GM11168 (cell line): Measurements from ENCODE around the gene ZNF267.
"Not testable (repeated sequence)": the region's sequence is repeated elsewhere in the genome, so short reads cannot be mapped to it uniquely, and the experiment has no call there.

Experiments
- in situ Hi-C: fragments of 300-500 bp; cut with MboI; formaldehyde crosslinking; loops from one replicate; pipeline ENCODE4 v1.12.0; 2022; ENCODE audit warnings: low sequenced_read_pairs; ENCODE audit not compliant: unreplicated experiment

The ZNF267 gene

DNA sequence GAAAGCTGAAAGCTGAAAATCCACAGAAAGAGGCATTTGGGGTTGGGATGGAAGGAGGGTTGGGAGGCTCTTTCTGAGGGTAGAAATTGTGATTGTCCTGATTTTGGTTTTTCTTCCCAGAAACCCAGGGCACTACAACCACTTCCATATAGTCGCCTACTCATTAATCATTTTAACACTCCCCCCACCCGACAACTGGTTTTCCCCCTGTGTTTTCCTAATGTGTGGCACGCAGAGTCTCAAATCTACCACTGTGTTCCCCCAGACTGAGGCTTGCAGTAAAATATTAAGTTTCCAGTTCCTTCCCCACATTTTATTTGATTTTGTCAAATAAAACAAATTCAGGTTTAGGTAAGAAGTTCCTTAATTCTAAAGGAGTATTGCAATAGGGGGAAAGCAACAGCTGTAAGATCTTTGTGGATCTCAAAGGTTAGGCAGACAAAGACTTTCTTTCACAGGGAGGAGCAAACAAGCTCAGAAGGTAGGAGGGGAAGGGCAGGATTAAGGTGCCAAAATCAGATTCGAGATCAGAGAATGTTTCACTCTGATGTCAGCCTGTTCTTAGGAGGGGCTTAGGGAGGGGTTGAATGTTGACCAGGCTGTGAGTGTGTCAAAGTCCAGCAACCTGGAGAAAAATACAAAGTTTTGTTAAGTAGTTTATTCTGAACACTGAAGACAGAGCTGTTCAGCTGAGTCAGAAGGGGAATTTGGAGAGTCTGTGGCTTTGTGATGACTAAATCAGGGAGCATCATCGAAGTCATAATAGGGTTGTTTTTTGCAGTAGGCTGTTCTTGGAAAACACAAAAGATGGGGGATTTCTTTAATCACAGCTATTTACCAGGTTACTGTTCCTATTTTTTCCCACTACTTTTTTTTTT lies 3.6 kb downstream of the ZNF267 start:
- in situ Hi-C loops: no loop called here

- in situ Hi-C loops: no loop called here
Observed at GRCh38 chr16:31877876-31878642, 4.5 kb downstream of the ZNF267 start.

- in situ Hi-C loops: no loop called here
Observed at GRCh38 chr16:31879937-31880321, 6.3 kb downstream of the ZNF267 start.

- in situ Hi-C loops: no loop called here
Observed at GRCh38 chr16:31880322-31880979, 6.8 kb downstream of the ZNF267 start.

- in situ Hi-C loops: no loop called here
Observed at GRCh38 chr16:31886227-31886626, 12.6 kb downstream of the ZNF267 start.

DNA sequence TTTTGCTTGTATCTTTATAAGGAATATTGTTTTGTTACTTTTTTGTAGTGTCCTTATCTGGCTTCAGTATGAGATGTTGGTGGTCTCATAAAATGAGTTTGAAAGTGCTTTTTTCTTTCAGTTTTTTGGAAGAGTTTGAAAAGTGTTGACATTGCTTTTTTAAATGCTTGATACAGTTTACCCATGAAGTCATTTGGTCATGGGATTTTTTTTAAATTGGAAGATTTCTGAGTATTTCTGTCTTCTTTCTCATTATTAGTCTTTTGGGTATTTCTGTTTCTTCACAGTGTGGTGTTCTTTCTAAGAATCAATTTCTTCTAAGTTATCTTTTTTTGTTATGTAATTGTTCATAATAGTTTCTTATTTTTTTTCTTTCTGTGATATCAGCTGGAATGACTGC lies 15.1 kb downstream of the ZNF267 start:
- in situ Hi-C loops: no loop called here

DNA sequence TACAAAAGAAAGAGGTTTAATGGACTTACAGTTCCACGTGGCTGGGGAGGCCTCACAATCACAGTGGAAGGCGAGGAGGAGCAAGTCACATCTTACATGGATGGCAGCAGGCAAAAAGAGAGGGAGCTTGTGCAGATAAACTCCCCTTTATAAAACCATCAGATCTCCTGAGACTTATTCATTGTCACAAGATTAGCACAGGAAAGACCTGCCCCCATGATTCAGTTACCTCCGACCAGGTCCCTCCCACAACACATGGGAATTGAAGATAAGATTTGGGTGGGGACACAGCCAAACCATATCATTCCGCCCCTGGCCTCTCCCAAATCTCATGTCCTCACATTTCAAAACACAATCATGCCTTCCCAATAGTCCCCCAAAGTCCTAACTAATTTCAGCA lies 18.5 kb downstream of the ZNF267 start:
- in situ Hi-C loops: not testable (repeated sequence)

- in situ Hi-C loops: no loop called here
Observed at GRCh38 chr16:31893824-31894223, 20.2 kb downstream of the ZNF267 start.

GRCh38 chr16:31897283-31897682 lies 23.7 kb downstream of the ZNF267 start:
- in situ Hi-C loops: no loop called here

DNA sequence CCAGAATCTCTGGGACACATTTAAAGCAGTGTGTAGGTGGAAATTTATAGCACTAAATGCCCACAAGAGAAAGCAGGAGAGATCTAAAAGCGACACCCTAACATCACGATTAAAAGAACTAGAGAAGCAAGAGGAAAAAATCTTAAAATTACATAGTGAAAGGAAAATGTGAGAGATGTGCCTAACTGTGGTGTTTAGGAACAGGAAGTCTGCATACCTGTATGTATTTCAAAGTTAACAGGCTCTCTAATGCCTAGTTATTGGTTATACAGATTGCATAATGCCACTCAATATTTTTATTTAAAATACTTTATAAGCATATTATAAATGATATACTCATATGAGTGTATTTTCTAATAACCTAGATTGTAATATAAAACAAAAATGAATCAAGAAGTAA lies 25.9 kb downstream of the ZNF267 start:
- in situ Hi-C loops: no loop called here

DNA sequence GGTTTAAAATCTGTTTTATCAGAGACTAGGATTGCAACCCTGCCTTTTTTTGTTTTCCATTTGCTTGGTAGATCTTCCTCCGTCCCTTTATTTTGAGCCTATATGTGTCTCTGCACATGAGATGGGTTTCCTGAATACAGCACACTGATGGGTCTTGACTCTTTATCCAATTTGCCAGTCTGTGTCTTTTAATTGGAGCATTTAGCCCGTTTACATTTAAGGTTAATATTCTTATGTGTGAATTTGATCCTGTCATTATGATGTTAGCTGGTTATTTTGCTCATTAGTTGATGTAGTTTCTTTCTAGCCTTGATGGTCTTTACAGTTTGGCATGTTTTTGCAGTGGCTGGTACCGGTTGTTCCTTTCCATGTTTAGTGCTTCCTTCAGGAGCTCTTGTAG lies 31.0 kb downstream of the ZNF267 start:
- in situ Hi-C loops: not testable (repeated sequence)

- in situ Hi-C loops: no loop called here
Observed at GRCh38 chr16:31913668-31914067, 40.1 kb downstream of the ZNF267 start.

DNA sequence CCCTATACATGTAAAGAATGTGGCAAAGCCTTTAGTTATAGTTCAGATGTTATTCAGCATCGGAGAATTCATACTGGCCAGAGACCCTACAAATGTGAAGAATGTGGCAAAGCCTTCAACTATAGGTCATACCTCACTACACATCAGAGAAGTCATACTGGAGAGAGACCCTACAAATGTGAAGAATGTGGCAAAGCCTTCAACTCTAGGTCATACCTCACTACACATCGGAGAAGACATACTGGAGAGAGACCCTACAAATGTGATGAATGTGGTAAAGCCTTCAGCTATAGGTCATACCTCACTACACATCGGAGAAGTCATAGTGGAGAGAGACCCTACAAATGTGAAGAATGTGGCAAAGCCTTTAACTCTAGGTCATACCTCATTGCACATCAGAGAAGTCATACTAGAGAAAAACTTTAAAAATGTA lies 42.5 kb downstream of the ZNF267 start:
- in situ Hi-C loops: no loop called here

GRCh38 chr16:31920373-31920772 lies 46.8 kb downstream of the ZNF267 start:
- in situ Hi-C loops: no loop called here

GRCh38 chr16:31951806-31952205 lies 78.2 kb downstream of the ZNF267 start:
- in situ Hi-C loops: not testable (repeated sequence)

- in situ Hi-C loops: not testable (repeated sequence)
Observed at GRCh38 chr16:31952206-31952605, 78.6 kb downstream of the ZNF267 start.

GRCh38 chr16:31956221-31956620 lies 82.6 kb downstream of the ZNF267 start:
- in situ Hi-C loops: not testable (repeated sequence)

- in situ Hi-C loops: not testable (repeated sequence)
Observed at GRCh38 chr16:31960186-31960910, 86.7 kb downstream of the ZNF267 start.
